LoVo (cell line): ENCODE results near the gene MREG.
"Not testable (repeated sequence)": the region's sequence is repeated elsewhere in the genome, so short reads cannot be mapped to it uniquely, and the experiment has no call there.

Experiments
- DNase-seq: peaks from one replicate; pipeline ENCODE4 v3.0.0-alpha.2; 2016; ENCODE audit warnings: low spot score

The MREG gene

GRCh38 chr2:215958257-215958656 is 55.1 kb downstream of the MREG start:
- DNase-seq = no peak

GRCh38 chr2:215957354-215958122 is 55.8 kb downstream of the MREG start:
- not testable (repeated sequence) for DNase-seq

GRCh38 chr2:215952860-215953637 is 60.3 kb downstream of the MREG start:
- DNase-seq = no peak

GRCh38 chr2:215951558-215951957 is 61.8 kb downstream of the MREG start:
- no peak for DNase-seq

GRCh38 chr2:215949991-215950404 is 63.4 kb downstream of the MREG start:
- DNase-seq = peak; percentile 14

GRCh38 chr2:215948051-215948450 is 65.3 kb downstream of the MREG start:
- DNase-seq = no peak

GRCh38 chr2:215946586-215946985 is 66.8 kb downstream of the MREG start:
- no peak for DNase-seq

- DNase-seq = no peak
These were observed 71.2 kb downstream of the MREG start for GRCh38 chr2:215942194-215942593.

- no peak for DNase-seq
These were observed 71.6 kb downstream of the MREG start for GRCh38 chr2:215941726-215942125.

- no peak for DNase-seq
These were observed 72.6 kb downstream of the MREG start for GRCh38 chr2:215940645-215941184.

GRCh38 chr2:215937190-215937589 is 76.2 kb downstream of the MREG start:
- DNase-seq = no peak

- DNase-seq = no peak
These were observed 80.2 kb downstream of the MREG start for GRCh38 chr2:215933151-215933550.

- peak; percentile 65 for DNase-seq
These were observed 82.0 kb downstream of the MREG start for GRCh38 chr2:215931256-215931903.

- DNase-seq = no peak
These were observed 82.7 kb downstream of the MREG start for GRCh38 chr2:215930505-215931253.

GRCh38 chr2:215929602-215930335 is 83.6 kb downstream of the MREG start:
- DNase-seq = no peak

- no peak for DNase-seq
These were observed 85.3 kb downstream of the MREG start for GRCh38 chr2:215928086-215928485.

GRCh38 chr2:215926992-215927391 is 86.4 kb downstream of the MREG start:
- not testable (repeated sequence) for DNase-seq

GRCh38 chr2:215921895-215922294 is 91.5 kb downstream of the MREG start:
- no peak for DNase-seq

- peak; percentile 54 for DNase-seq
These were observed 92.9 kb downstream of the MREG start for GRCh38 chr2:215920244-215921100.

- DNase-seq = no peak
These were observed 93.6 kb downstream of the MREG start for GRCh38 chr2:215919624-215920243.
